Transverse colon (tissue), 4 donors: ENCODE results near the gene CBARP. TPM values are rescaled to one million over a fixed set of nuclear protein-coding genes. Genes with fewer than 3 reads are reported as not detected.

ENCODE experiments used
- DNase-seq: peaks from one replicate; pipeline ENCODE4 v3.0.0-alpha.2; 2019
- H3K27ac ChIP-seq, 4 donors: fragments of 200-600 bp; sonication (generic); 2 replicates each; pipeline ENCODE4 v1.5.1; 2016 to 2018; ENCODE audit warnings: inconsistent platforms in 4 of 4
- H3K27me3 ChIP-seq: fragments of 200-600 bp; sonication (generic); 2 replicates; pipeline ENCODE4 v1.5.1; 2017; ENCODE audit warnings: inconsistent platforms
- H3K36me3 ChIP-seq, 4 donors: fragments of 200-600 bp; sonication (generic); 2 replicates each; pipeline ENCODE4 v1.5.1; 2017 to 2019; ENCODE audit warnings: inconsistent platforms in 4 of 4
- H3K4me1 ChIP-seq, 4 donors: fragments of 200-600 bp; sonication (generic); 2 replicates each; pipeline ENCODE4 v1.5.1; 2017 to 2020; ENCODE audit warnings: inconsistent platforms in 4 of 4
- H3K4me3 ChIP-seq, 4 donors: fragments of 200-600 bp; sonication (generic); 1 replicate in 1 of 4; 2 replicates in 3 of 4; pipeline versions ENCODE4 v1.5.1 to v1.6.1; 2017 to 2019; ENCODE audit warnings: inconsistent platforms in 4 of 4
- H3K9me3 ChIP-seq, 2 donors: fragments of 200-600 bp; sonication (generic); 2 replicates each; pipeline ENCODE4 v1.5.1; 2017 to 2019; ENCODE audit warnings: inconsistent platforms in 2 of 2
- CTCF ChIP-seq, 5 experiments: fragments of 200-600 bp in 3 of 5; fragments of 450-650 bp in 2 of 5; sonication (generic) in 3 of 5; IDR thresholded peaks; 1 replicate in 2 of 5; 2 replicates in 3 of 5; pipeline ENCODE4 v1.5.1; 2016 to 2017; ENCODE audit warnings: antibody characterized with exemption in 5 of 5, inconsistent platforms in 3 of 5, mild to moderate bottlenecking in 2 of 5, moderate library complexity in 1 of 5
- EP300 ChIP-seq: sonication (generic); formaldehyde crosslinking; IDR thresholded peaks from one replicate; pipeline ENCODE4 v1.6.1; 2017; ENCODE audit warnings: antibody characterized with exemption, low read depth
- POLR2A ChIP-seq: fragments of 450-650 bp; IDR thresholded peaks from one replicate; pipeline ENCODE4 v1.6.1; 2016; ENCODE audit warnings: antibody characterized with exemption, mild to moderate bottlenecking, moderate library complexity
- POLR2AphosphoS5 ChIP-seq, 3 donors: sonication (generic); formaldehyde crosslinking; IDR thresholded peaks; one replicate each; pipeline ENCODE4 v1.6.1; 2016; ENCODE audit warnings: antibody characterized with exemption in 3 of 3
- WGBS, 2 donors: methylation state at CpG; one replicate each; pipeline ENCODE4 v1.1.5; 2018; ENCODE audit warnings: low coverage in 1 of 2; 5-methylcytosine and 5-hydroxymethylcytosine counted together
- in situ Hi-C, 4 donors: fragments of 200-750 bp; cut with MboI; loops; one replicate each; pipeline versions ENCODE4 v1.15.0 to v1.15.1; 2017; ENCODE audit warnings: low sequenced_read_pairs in 3 of 4, low pct_ligation_motif_present in 1 of 4, low pct_unique_long_range_greater_than_20kb in 1 of 4
- intact Hi-C: fragments of 100-400 bp; cut with DNase I; formaldehyde crosslinking; loops from one replicate; pipeline ENCODE4 v1.15.1; 2023; ENCODE audit warnings: low total_unique reads
- total RNA-seq, 4 donors: library from RNA; depleted of rRNA; stranded (reverse); fragments of >200 nt; gene quantifications; one replicate each; pipeline ENCODE4 v1.1.0, GENCODE V29; 2016

The CBARP gene
- total RNA-seq, 4 donors from 2014 or later, result 0.32 to 5.2 (median 0.68) TPM; not detected in 1

GRCh38 chr19:1278074-1278473, 40.3 kb upstream of the CBARP start:
- TF ChIP-seq POLR2A, result no peak
- TF ChIP-seq EP300, result no peak
- TF ChIP-seq POLR2AphosphoS5 (IDR thresholded peaks at IDR 0.05), result no peak
- TF ChIP-seq CTCF (IDR thresholded peaks at IDR 0.05), result no peak
- H3K4me3 ChIP-seq, result no peak overlapping the region
- H3K27me3 ChIP-seq, result peaks cover 3% of the 10 kb centered on the region
- intact Hi-C loops (no loop called here), in situ Hi-C loops (loop anchor here in 2 of 4 donors (25.0 kb wide), 1 partner anchor 109 kb away; the partner anchor contains the start of gene NDUFS7 (in 2 of the 2))
- 88% methylated on average over 12 of the region's 12 CpGs; no CpG with 5 or more reads in 1 of the 2 donors for WGBS, 2 donors
- H3K27ac ChIP-seq, result peak overlapping the region in 1 of 4 donors; percentile 100
- peaks cover 0 to 15% (median 7%) of the 10 kb centered on the region in 4 donors for H3K36me3 ChIP-seq
- no peak for DNase-seq
- peaks cover 30 to 46% (median 40%) of the 10 kb centered on the region in 4 donors for H3K4me1 ChIP-seq
- H3K9me3 ChIP-seq, result no peaks in the 10 kb centered on the region

GRCh38 chr19:1277061-1277460, 39.3 kb upstream of the CBARP start:
- Histone ChIP-seq H3K27me3 (no peaks in the 10 kb centered on the region), H3K27ac (peak overlapping the region; percentile 98 to 100 (median 100)), H3K36me3 (peaks cover 0 to 24% (median 11%) of the 10 kb centered on the region in 4 donors), H3K9me3 (no peaks in the 10 kb centered on the region), H3K4me3 (no peak overlapping the region), H3K4me1 (peaks cover 37 to 51% (median 46%) of the 10 kb centered on the region in 4 donors)
- in situ Hi-C loops, result loop anchor here in 2 of 4 donors (25.0 kb wide), 1 partner anchor 110 kb away; the partner anchor contains the start of gene NDUFS7 (in 2 of the 2)
- no peak for DNase-seq
- WGBS, 2 donors, result 67 to 86% methylated on average over 1 to 15 of the region's 15 CpGs
- intact Hi-C loops, result no loop called here
- TF ChIP-seq POLR2AphosphoS5 (IDR thresholded peaks at IDR 0.05), result no peak
- TF ChIP-seq EP300, result no peak
- TF ChIP-seq POLR2A, result no peak
- no peak for TF ChIP-seq CTCF (IDR thresholded peaks at IDR 0.05)

GRCh38 chr19:1276628-1277022, 38.8 kb upstream of the CBARP start:
- peaks cover 41 to 56% (median 51%) of the 10 kb centered on the region in 4 donors for H3K4me1 ChIP-seq
- in situ Hi-C loops (loop anchor here in 2 of 4 donors (25.0 kb wide), 1 partner anchor 111 kb away; the partner anchor contains the start of gene NDUFS7 (in 2 of the 2)), intact Hi-C loops (no loop called here)
- peak overlapping the region in 3 of 4 donors; percentile 58 to 67 (median 59) for H3K4me3 ChIP-seq
- no peaks in the 10 kb centered on the region for H3K9me3 ChIP-seq
- peaks cover 0 to 28% (median 13%) of the 10 kb centered on the region in 4 donors for H3K36me3 ChIP-seq
- no peaks in the 10 kb centered on the region for H3K27me3 ChIP-seq
- WGBS, 2 donors, result 57% methylated on average over 5 of the region's 10 CpGs; no CpG with 5 or more reads in 1 of the 2 donors
- peak; percentile 71 for DNase-seq
- peak overlapping the region; percentile 98 to 100 (median 100) for H3K27ac ChIP-seq
- no peak for TF ChIP-seq EP300
- TF ChIP-seq POLR2A, result no peak
- TF ChIP-seq CTCF (IDR thresholded peaks at IDR 0.05), result no peak
- TF ChIP-seq POLR2AphosphoS5 (IDR thresholded peaks at IDR 0.05), result peak in 1 of 3 donors; percentile 3

- Histone ChIP-seq H3K27me3 (no peaks in the 10 kb centered on the region), H3K36me3 (peaks cover 0 to 28% (median 13%) of the 10 kb centered on the region in 4 donors), H3K4me3 (peak overlapping the region; percentile 54 to 67 (median 58)), H3K4me1 (peaks cover 46 to 61% (median 56%) of the 10 kb centered on the region in 4 donors), H3K9me3 (no peaks in the 10 kb centered on the region), H3K27ac (peak overlapping the region; percentile 98 to 100 (median 100))
- intact Hi-C loops (no loop called here), in situ Hi-C loops (loop anchor here in 2 of 4 donors (25.0 kb wide), 1 partner anchor 111 kb away; the partner anchor contains the start of gene NDUFS7 (in 2 of the 2))
- WGBS, 2 donors, result 9% methylated on average over 31 of the region's 43 CpGs; no CpG with 5 or more reads in 1 of the 2 donors
- DNase-seq, result no peak
- no peak for TF ChIP-seq EP300
- TF ChIP-seq POLR2AphosphoS5 (IDR thresholded peaks at IDR 0.05), result peak in 2 of 3 donors; percentile 9 to 73
- TF ChIP-seq CTCF (IDR thresholded peaks at IDR 0.05), result no peak
- TF ChIP-seq POLR2A, result peak; percentile 54
Observed at GRCh38 chr19:1275976-1276627, 38.3 kb upstream of the CBARP start.
